Measurements from ENCODE around the gene LRRC53. TPM values are rescaled to one million over a fixed set of nuclear protein-coding genes. Genes with fewer than 3 reads are reported as not detected.

LRRC53 gene
- total RNA-seq, 4 donors from 2014 or later, result not detected

- DNase-seq (ENCODE audit: low spot score), result no peak
- no peak for ATAC-seq (ENCODE audit: low FRiP score)
- no peak for TF ChIP-seq CTCF (IDR thresholded peaks at IDR 0.05)
Observed at GRCh38 chr1:74513411-74514300, 1.2 kb upstream of the LRRC53 start.

DNA sequence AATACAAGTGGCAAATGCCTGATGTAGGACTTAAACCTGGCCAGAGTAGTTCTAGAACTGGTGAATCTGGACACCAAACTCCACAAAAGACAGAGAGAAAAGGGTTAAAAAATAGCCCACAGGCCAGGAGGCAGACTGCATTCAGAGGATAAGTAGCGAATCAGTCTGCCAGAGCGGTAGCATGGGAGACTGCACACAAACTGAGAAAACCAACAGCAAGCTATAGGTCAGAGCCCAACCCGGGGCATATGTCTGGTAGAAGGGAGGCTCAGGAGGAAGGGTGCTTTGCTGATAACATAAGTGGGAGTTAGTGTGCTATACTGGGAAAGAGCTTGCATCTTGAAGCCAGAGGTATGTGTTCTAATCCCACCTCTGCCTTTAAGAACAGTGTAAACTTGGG lies 4.0 kb downstream of the LRRC53 start:
- DNase-seq (ENCODE audit: low spot score) (no peak), ATAC-seq (ENCODE audit: low FRiP score) (no peak)
- TF ChIP-seq CTCF (IDR thresholded peaks at IDR 0.05), result no peak

DNA sequence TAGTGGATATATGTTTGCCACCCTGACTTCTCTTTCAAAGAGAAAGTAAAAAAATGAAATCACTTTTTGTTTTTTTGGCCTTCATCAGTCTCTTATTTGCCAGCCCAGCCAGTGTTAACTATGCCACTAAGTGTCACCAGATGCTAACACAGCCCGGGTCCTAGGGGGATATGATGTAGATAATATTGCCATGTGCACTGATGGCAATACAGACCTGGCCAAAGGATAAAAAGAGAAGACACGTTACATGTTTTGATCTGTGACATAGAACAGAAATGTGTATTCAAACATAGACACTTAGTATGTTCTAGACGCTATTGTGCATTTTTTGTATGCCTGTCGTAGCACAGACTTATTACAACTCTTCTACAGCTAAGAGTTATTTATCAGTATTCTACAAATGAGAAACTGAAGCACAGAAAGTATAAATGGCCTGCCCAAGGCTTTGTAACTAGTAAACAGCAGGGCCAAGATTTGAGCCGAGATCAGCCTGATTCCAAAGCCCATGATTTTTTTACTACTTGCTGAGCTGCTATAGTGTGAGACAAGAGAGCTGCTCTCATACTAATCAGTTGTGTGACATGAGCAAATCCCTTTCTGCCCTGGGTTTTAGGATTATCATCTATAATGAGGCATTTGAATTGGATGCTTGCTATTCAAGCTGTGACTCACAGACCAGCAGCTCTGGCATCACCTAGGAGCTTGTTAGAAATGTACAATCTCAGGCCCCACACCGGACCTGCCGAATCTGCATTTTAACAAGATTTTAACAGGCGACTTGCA lies 6.3 kb downstream of the LRRC53 start:
- no peak for TF ChIP-seq CTCF (IDR thresholded peaks at IDR 0.05)
- ATAC-seq (ENCODE audit: low FRiP score) (no peak), DNase-seq (ENCODE audit: low spot score) (no peak)

DNA sequence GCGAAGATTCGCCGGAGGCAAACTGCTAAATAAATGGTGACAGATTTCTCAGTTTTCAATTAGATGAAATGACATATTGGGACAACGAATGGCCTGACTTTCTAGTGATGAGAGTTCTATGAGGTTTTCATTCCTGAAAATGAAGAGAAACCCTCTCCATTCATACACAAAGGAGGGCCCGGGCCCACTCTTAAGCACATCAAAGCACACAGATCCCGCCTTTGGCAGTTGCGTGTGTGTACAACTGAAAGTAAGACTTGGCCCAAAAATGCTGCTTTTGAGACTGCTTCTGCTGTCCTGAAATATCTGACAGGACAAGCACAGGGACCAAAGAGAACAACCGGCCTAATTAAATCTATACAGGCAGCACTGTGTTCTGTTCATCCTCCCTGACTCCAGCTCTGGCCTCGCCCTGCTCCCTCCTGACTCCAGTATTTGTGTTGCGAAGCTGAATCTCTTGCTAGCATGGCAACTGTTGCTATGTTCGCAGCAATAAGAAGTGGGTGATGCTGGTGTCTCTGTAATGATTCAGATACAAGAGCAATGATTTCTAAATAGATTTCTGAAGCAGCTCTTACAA lies 7.4 kb downstream of the LRRC53 start:
- no peak for TF ChIP-seq CTCF (IDR thresholded peaks at IDR 0.05)
- ATAC-seq (ENCODE audit: low FRiP score) (no peak), DNase-seq (ENCODE audit: low spot score) (no peak)

DNA sequence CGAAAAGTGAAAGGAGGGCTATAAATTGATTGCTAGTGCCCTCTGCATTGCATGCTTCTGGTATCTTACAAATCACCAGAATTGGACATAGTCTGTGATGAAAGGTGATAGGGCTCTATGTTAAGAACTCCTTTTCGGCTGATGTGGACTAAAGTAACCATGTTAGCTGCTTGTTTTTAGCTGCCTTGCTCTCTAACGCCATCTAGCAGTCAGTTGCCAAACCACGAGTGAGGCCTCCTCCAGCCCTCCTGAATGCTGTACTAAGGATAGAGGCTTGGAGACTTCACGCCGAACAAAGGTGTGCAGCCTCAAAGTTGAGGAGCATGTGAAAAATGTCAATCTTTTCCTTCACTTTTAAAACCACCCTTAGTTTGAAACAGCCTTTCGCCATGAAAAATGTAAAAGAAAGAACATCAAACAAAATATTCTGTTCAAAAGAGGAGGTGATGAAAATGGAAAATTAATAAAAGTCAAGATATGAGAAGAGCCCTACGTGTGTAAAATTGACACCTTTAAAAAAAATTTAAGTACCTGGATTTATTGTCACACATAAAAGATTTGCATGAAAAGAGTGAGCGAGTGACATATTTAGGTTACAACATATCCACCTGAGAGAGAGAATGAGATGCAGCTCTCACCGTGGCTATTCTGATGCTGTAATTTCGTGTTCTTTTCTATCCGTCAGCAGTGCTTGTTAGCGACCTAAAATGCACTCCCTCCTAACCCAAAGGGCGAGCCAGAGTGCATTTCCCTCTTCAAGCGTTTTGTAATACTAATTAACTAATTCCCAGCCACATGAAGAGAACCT lies 8.1 kb downstream of the LRRC53 start:
- ATAC-seq (ENCODE audit: low FRiP score), result no peak
- DNase-seq (ENCODE audit: low spot score), result no peak

More for the DNA sequence above, 8.1 kb downstream of the LRRC53 start:
- no peak for TF ChIP-seq CTCF (IDR thresholded peaks at IDR 0.05)

All from omental fat pad (tissue), 4 donors.